Esophagus (tissue), 2 donors: ENCODE results near the gene RNF144B. TPM values are rescaled to one million over a fixed set of nuclear protein-coding genes. Genes with fewer than 3 reads are reported as not detected.

Experiments used
- H3K27ac ChIP-seq, 2 donors: one replicate each; pipeline ENCODE4 v1.5.1; 2013; ENCODE audit warnings: low read depth in 2 of 2, mild to moderate bottlenecking in 2 of 2, inconsistent platforms in 1 of 2, low read length in 1 of 2, moderate library complexity in 1 of 2
- H3K27me3 ChIP-seq, 2 donors: one replicate each; pipeline ENCODE4 v1.6.1; 2013; ENCODE audit warnings: low read length in 2 of 2, control low read depth in 1 of 2, mild to moderate bottlenecking in 1 of 2; ENCODE audit not compliant: insufficient read depth in 2 of 2, control insufficient read depth in 1 of 2
- H3K36me3 ChIP-seq, 2 donors: one replicate each; pipeline ENCODE4 v1.6.1; 2013; ENCODE audit warnings: low read length in 1 of 2; ENCODE audit not compliant: control insufficient read depth in 2 of 2, insufficient read depth in 2 of 2
- H3K4me1 ChIP-seq, 2 donors: one replicate each; pipeline ENCODE4 v1.6.1; 2013; ENCODE audit warnings: low read length in 1 of 2; ENCODE audit not compliant: control insufficient read depth in 2 of 2, insufficient read depth in 2 of 2
- H3K4me3 ChIP-seq, 2 donors: one replicate each; pipeline ENCODE4 v1.5.1; 2013; ENCODE audit warnings: low read length in 2 of 2, mild to moderate bottlenecking in 2 of 2, low read depth in 1 of 2, moderate library complexity in 1 of 2
- H3K9me3 ChIP-seq, 2 donors: one replicate each; pipeline ENCODE4 v1.6.1; 2013; ENCODE audit warnings: mild to moderate bottlenecking in 2 of 2, low read depth in 1 of 2, low read length in 1 of 2, moderate library complexity in 1 of 2; ENCODE audit not compliant: control insufficient read depth in 2 of 2, insufficient read depth in 1 of 2
- WGBS, 2 donors: extraction: QIAGEN DNeasy Blood & Tissue Kit; methylation state at CpG; one replicate each; pipeline ENCODE4 v1.1.7; 2013; 5-methylcytosine and 5-hydroxymethylcytosine counted together
- polyA plus RNA-seq, 2 donors: library from polyadenylated mRNA; stranded (reverse); fragments of 200-250 nt; gene quantifications; one replicate each; pipeline ENCODE4 v1.2.3, GENCODE V29; 2013
- donor health status: healthy with polysubstance abuse.
- donor health status: Bipolar disorder and iron deficiency.

RNF144B gene
- polyA plus RNA-seq = 1 to 10 TPM; 5.4 to 6.5 TPM

DNA sequence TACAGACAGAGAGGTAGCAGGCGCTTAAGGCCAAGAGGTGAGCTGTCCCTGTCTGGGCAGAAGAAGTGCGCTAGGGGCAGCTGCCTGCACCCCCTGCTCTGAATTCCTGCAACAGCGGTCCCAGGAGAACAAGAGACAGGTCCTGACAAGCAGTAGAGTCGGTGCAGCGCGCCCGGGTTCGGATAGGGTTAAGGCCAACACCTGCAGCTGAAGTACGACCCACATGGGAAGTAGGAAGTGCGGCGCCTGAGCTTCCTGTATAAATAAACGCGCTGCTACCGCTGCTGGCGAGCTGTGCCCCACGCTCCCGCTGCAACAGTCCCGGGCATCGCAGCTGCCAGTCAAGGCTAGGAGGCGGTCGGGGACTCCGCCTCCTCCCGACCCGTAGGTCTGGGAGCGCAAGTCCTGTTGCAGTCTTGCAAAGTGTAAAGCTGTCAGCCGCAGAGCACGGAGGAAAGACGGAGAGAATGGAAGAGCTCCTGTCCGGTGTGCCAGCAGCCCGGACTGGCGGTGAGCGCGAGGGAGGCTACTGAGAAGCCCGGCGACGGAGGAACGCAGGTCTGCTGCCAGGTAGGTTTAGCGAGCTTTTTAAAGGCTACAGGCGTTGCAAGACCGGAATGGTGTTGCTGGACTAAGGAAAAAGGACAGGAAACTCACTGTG, at the start of gene RNF144B:
Gene RNF144B, plus strand, starts transcription at position 290 of the 661 bp plus-strand sequence. CDS start 12,185 bp downstream, outside the sequence.
- WGBS, 2 donors = 1 to 2% methylated on average over 40 of the region's 40 CpGs
- Histone ChIP-seq H3K27me3 (no peaks in the 10 kb centered on the region), H3K9me3 (no peaks in the 10 kb centered on the region), H3K4me3 (peak within 1 kb of the TSS; percentile 57 to 79), H3K27ac (peak within 1 kb of the TSS; percentile 68 to 95), H3K36me3 (no peaks in the 10 kb centered on the region), H3K4me1 (peaks cover 0 to 3% of the 10 kb centered on the region in 2 donors)

DNA sequence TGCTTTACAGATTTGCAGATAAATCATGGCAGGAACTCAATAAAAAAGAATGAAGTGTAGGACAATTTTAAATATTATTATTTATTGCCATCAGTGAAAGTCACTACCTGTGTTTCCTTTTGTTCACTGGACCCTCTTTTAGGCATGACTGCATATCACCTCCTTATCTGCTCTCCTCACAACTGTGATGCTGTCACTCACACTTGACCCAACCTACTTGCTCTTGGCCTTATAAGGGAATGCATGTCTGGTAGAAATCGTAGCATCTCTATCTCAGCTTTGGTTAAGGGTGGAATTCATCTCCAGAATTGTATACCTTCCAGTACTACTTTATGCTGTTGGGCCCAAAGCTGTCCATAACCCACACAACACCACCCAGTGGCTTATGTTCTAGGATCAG, 47.6 kb upstream of the RNF144B start:
- Histone ChIP-seq H3K4me3 (no peak overlapping the region), H3K4me1 (peaks cover 2 to 5% of the 10 kb centered on the region in 2 donors)
- 74 to 75% methylated on average over 1 of the region's 1 CpG for WGBS, 2 donors

DNA sequence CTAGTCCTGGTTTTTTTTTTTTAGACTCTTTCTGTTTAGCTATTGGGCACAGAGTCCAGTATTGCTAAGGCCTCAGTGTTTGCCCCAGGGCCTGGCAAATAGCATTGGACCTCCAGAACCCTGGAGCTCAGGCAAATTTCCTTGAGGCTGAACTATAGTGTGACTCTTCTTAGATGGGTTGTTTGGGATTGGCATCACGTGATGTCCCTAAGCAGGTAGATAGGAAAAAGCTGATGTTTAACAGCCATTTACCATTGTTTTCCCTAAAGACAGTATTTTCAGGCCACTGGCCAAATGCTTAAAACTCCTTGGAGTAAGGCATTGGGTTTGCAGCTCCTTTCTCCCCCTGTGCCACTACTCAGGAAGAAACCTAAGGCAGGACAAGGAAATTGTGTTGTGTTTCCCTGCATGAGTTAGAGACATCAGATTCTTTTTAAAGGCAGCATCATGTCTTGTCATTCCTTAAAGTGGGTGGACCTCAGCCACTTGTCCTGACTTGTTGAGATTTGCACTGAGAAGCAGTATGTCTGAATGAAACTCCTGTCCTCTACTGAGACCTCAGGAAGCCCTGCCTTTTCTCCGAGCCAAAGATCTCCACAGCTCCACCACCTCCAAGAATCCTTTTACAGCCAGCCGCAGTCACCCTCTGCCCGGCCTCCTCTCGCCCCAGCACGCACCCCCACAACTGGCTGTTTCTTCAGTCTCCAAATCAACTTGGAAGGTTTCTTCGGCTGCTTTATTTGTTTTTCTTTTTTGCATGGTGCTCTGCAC, 46.2 kb upstream of the RNF144B start:
- peak overlapping the region; percentile 80 to 84 for H3K27ac ChIP-seq
- no peak overlapping the region for H3K4me3 ChIP-seq
- 48 to 65% methylated on average over 7 of the region's 7 CpGs for WGBS, 2 donors
- H3K27me3 ChIP-seq = no peaks in the 10 kb centered on the region
- H3K36me3 ChIP-seq = no peaks in the 10 kb centered on the region
- peaks cover 2 to 5% of the 10 kb centered on the region in 2 donors for H3K4me1 ChIP-seq
- no peaks in the 10 kb centered on the region for H3K9me3 ChIP-seq

More for the DNA sequence above, 47.6 kb upstream of the RNF144B start:
- no peaks in the 10 kb centered on the region for H3K9me3 ChIP-seq
- no peaks in the 10 kb centered on the region for H3K27me3 ChIP-seq
- H3K36me3 ChIP-seq = no peaks in the 10 kb centered on the region
- no peak overlapping the region for H3K27ac ChIP-seq

DNA sequence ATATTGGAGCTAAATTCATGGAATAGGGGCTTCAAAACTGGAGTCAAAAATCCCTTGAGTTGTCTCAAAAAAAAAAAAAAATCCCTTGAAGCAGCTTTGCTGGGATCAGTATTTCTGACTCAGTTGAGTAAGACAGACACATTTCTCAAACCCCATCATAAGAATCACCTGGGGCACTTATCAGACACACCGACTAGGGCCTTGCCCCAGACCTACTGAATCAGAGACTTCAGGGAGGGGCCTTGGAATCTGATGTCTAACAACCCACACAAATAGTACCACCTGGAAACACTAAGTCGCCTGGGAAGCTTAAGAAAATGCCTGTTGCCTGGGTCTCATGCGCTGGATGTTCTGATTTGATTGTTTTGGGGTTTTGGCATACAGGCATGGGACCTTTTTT, 44.9 kb upstream of the RNF144B start:
- peak overlapping the region; percentile 18 to 84 for H3K27ac ChIP-seq
- no peak overlapping the region for H3K4me3 ChIP-seq
- no peaks in the 10 kb centered on the region for H3K36me3 ChIP-seq
- WGBS, 2 donors = 60 to 67% methylated on average over 3 of the region's 3 CpGs
- H3K27me3 ChIP-seq = no peaks in the 10 kb centered on the region
- no peaks in the 10 kb centered on the region for H3K9me3 ChIP-seq
- peaks cover 2 to 5% of the 10 kb centered on the region in 2 donors for H3K4me1 ChIP-seq

DNA sequence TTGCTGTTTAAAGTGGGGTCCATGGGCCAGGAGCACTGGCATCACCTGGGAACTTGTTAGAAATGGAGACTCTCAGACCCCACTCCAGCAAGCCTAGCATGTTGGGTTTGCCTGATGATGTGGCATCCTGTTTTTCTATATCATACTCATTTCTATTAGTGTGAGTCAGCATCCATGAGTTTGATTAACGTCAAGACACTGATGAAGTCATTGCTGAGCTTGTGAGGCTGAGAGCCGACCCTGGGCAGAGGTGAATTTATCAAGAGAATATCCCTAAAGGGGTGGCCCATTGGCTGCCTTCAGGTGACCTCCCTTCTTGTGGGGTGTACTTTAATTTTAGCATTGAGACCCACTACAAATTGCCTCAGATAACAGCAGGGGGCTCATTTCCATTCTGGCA, 43.4 kb upstream of the RNF144B start:
- WGBS, 2 donors = 41 to 49% methylated on average over 2 of the region's 2 CpGs
- Histone ChIP-seq H3K27ac (no peak overlapping the region), H3K4me3 (no peak overlapping the region), H3K27me3 (no peaks in the 10 kb centered on the region), H3K9me3 (no peaks in the 10 kb centered on the region), H3K36me3 (no peaks in the 10 kb centered on the region), H3K4me1 (peaks cover 2 to 5% of the 10 kb centered on the region in 2 donors)

DNA sequence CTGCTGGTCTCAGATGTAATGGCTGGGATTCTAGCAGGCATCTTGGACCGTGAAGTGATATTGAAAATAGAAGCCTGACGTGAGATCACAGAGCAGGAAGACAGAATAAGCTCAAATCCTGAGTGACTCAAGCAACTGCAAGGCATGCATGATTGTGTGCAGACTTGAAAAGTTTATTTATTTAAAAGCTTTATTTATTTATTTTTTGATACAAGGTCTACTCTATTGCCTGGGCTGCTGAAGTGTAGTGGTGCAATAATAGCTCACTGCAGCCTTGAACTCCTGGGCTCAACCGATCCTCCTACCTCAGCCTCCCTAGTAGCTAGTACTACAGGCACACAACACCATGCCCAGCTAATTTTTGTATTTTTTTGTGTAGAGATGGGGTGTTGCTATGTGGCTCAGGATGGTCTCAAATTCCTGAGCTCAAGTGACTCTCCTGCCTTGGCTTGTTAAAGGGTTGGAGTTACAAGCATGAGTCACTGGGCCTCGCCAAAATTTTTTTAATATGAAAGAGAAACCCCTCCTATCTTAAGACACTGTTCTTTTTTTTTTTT, 40.1 kb upstream of the RNF144B start:
- peak overlapping the region in 1 of 2 donors; percentile 38 for H3K27ac ChIP-seq
- no peak overlapping the region for H3K4me3 ChIP-seq
- peaks cover 2 to 3% of the 10 kb centered on the region in 2 donors for H3K4me1 ChIP-seq
- no peaks in the 10 kb centered on the region for H3K36me3 ChIP-seq
- H3K9me3 ChIP-seq = no peaks in the 10 kb centered on the region
- 51 to 71% methylated on average over 4 of the region's 4 CpGs for WGBS, 2 donors
- no peaks in the 10 kb centered on the region for H3K27me3 ChIP-seq

DNA sequence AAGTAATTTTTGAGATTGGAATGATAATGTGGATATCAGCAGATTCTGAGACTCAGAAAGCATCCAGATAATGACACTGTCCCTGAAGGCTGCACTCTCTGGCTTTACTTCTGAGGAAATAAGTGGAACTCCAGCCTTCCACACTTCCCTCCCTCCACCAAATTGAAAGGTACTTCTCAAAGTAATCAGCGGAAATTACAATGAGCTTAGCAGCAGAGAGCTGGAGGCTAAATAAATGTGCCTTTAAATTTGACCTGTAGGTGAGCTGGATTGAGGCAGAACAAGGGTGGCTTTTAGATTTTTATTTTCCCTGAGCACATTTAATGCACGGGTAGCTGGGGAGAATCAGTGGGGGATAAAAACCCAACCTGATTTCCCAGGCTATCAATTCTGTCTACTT, 39.3 kb upstream of the RNF144B start:
- Histone ChIP-seq H3K4me1 (peaks cover 2 to 3% of the 10 kb centered on the region in 2 donors), H3K27ac (no peak overlapping the region), H3K27me3 (no peaks in the 10 kb centered on the region), H3K4me3 (no peak overlapping the region), H3K36me3 (no peaks in the 10 kb centered on the region), H3K9me3 (no peaks in the 10 kb centered on the region)
- 66 to 85% methylated on average over 2 of the region's 2 CpGs for WGBS, 2 donors

DNA sequence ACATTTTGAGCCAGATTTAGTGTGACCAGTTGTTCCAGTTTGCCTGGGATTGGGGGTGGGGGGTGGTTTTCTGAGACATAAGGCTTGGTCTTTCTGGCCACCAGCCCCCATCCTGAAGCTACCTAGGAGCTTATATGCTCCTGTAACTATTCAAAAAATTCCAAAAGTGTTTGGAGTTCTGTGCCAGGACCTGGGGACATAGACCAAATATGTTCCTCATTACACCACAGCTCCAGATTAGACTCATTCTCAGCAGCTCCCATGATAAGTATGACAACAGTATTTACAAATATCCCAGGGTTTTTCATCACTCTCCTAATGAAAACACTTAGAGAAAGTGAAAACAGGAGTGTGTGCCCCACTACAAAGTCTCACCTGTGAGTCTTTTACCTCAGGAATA, 37.8 kb upstream of the RNF144B start:
- no peaks in the 10 kb centered on the region for H3K9me3 ChIP-seq
- peaks cover 0 to 3% of the 10 kb centered on the region in 2 donors for H3K4me1 ChIP-seq
- no peak overlapping the region for H3K27ac ChIP-seq
- no peaks in the 10 kb centered on the region for H3K27me3 ChIP-seq
- no peak overlapping the region for H3K4me3 ChIP-seq
- no peaks in the 10 kb centered on the region for H3K36me3 ChIP-seq

DNA sequence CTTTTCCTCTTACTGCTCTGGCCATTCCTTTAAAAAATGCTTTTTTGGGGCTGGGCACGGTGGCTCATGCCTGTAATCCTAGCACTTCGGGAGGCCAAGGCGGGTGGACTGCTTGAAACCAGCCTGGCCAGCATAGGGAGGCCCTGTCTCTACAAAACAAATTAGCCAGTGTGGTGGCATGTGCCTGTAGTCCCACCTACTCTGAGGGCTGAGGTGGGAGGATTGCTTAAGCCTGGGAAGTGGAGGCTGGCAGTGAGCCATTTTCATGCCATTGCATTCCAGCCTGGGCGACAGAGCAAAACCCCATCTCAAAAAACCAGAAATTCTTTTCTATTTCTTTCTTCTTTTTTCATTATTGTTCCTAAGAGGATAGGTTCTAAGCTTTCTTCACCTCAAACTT, 36.9 kb upstream of the RNF144B start:
- H3K9me3 ChIP-seq = no peaks in the 10 kb centered on the region
- H3K27ac ChIP-seq = no peak overlapping the region
- peaks cover 0 to 3% of the 10 kb centered on the region in 2 donors for H3K4me1 ChIP-seq
- no peaks in the 10 kb centered on the region for H3K36me3 ChIP-seq
- H3K27me3 ChIP-seq = no peaks in the 10 kb centered on the region
- no peak overlapping the region for H3K4me3 ChIP-seq
- 77 to 80% methylated on average over 4 of the region's 4 CpGs for WGBS, 2 donors
